HG03175 (cell line): ENCODE measurements around the gene PRKAG2.
"Not testable (repeated sequence)": the region's sequence is repeated elsewhere in the genome, so short reads cannot be mapped to it uniquely, and the experiment has no call there.

ENCODE experiments used
- ATAC-seq: cut with Tn5 transposase; IDR thresholded peaks from one replicate; pipeline ENCODE4 v1.9.1; 2021; ENCODE audit warnings: mild to moderate bottlenecking, moderate library complexity; ENCODE audit not compliant: unreplicated experiment

PRKAG2 gene

GRCh38 chr7:151573046-151573445 lies 303.9 kb downstream of the PRKAG2 start:
- ATAC-seq = not testable (repeated sequence)

GRCh38 chr7:151572136-151572535 lies 304.8 kb downstream of the PRKAG2 start:
- no peak for ATAC-seq

- ATAC-seq = no peak
Observed at GRCh38 chr7:151571471-151571870, 305.4 kb downstream of the PRKAG2 start.

GRCh38 chr7:151570366-151570915 lies 306.5 kb downstream of the PRKAG2 start:
- ATAC-seq = no peak

GRCh38 chr7:151568956-151569940 lies 307.7 kb downstream of the PRKAG2 start:
- ATAC-seq = no peak

GRCh38 chr7:151566897-151567320 lies 310.0 kb downstream of the PRKAG2 start:
- ATAC-seq = no peak

GRCh38 chr7:151565541-151565940 lies 311.4 kb downstream of the PRKAG2 start:
- ATAC-seq = no peak

- ATAC-seq = no peak
Observed at GRCh38 chr7:151560243-151560642, 316.7 kb downstream of the PRKAG2 start.

- no peak for ATAC-seq
Observed at GRCh38 chr7:151559557-151560183, 317.2 kb downstream of the PRKAG2 start.

- ATAC-seq = no peak
Observed at GRCh38 chr7:151558575-151558974, 318.3 kb downstream of the PRKAG2 start.

- no peak for ATAC-seq
Observed at GRCh38 chr7:151556592-151556991, 320.3 kb downstream of the PRKAG2 start.

GRCh38 chr7:151553356-151553755 lies 323.6 kb downstream of the PRKAG2 start:
- ATAC-seq = no peak

GRCh38 chr7:151552352-151553028 lies 324.4 kb downstream of the PRKAG2 start:
- ATAC-seq = no peak

- ATAC-seq = no peak
Observed at GRCh38 chr7:151551820-151552219, 325.1 kb downstream of the PRKAG2 start.

- peak; percentile 61 for ATAC-seq
Observed at GRCh38 chr7:151550656-151551286, 326.1 kb downstream of the PRKAG2 start.

- ATAC-seq = no peak
Observed at GRCh38 chr7:151549644-151550043, 327.3 kb downstream of the PRKAG2 start.

- ATAC-seq = no peak
Observed at GRCh38 chr7:151549083-151549482, 327.8 kb downstream of the PRKAG2 start.

- no peak for ATAC-seq
Observed at GRCh38 chr7:151544183-151544582, 332.7 kb downstream of the PRKAG2 start.

GRCh38 chr7:151542606-151543130 lies 334.2 kb downstream of the PRKAG2 start:
- no peak for ATAC-seq

- no peak for ATAC-seq
Observed at GRCh38 chr7:151541709-151542499, 335.0 kb downstream of the PRKAG2 start.
